ENCODE data around the gene CEMP1. TPM values are rescaled to one million over a fixed set of nuclear protein-coding genes. Genes with fewer than 3 reads are reported as not detected.

The CEMP1 gene
- total RNA-seq, 1 donor from 2014 or later: 1.4 TPM

DNA sequence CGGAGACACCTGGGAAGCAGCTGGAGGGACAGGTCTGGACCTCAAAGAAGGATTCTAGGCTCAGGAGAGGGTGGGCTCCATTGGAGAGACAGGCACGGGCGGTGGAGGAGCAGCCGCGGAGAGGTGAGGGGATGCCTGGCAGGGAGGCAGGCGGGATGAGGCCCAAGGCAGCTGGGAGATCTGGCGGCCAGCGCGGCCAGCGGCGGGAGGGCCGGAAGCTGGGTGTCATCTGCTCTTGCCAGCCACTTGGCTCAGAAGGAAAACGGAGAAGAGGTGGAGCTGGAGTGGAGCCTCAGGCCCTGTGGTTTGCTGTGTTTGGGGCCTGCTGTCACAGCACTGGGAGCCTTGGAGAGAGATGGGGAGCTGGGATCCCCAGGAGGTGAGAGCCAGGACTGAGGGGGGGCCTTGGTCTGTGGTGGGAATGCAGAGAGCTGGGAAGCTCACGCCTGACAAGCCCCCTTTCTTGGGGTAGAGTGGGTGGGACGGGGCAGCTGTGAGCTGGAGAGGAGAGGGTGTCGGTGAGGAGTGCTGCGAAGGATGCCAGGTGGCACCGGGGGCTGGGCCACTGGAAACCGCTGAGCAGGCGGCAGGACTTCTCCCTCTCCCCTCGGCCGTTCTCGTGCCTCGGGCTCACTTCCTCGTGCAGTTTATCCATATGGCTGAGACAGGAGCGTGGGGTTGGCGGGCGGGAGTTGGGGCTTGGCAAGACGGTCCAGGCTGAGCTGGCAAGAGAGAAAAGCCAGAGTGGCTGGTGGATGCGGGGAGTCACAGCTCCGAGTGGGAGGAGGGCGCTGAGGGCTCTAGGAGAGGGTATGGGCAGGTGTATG lies 48.3 kb downstream of the CEMP1 start:
- TF ChIP-seq CTCF (IDR thresholded peaks at IDR 0.05): no peak
- intact Hi-C loops (cut with DNase I): no loop called here
- no peaks in the 10 kb centered on the region for H3K36me3 ChIP-seq
- peak overlapping the region; percentile 21 for H3K4me3 ChIP-seq
- peak overlapping the region; percentile 60 for H3K27ac ChIP-seq
- no peaks in the 10 kb centered on the region for H3K9me3 ChIP-seq
- peak; percentile 51 for DNase-seq
- H3K27me3 ChIP-seq (ENCODE audit: low read depth): no peaks in the 10 kb centered on the region
- peak; percentile 24 to 41 for ATAC-seq
- peaks cover 70% of the 10 kb centered on the region for H3K4me1 ChIP-seq

DNA sequence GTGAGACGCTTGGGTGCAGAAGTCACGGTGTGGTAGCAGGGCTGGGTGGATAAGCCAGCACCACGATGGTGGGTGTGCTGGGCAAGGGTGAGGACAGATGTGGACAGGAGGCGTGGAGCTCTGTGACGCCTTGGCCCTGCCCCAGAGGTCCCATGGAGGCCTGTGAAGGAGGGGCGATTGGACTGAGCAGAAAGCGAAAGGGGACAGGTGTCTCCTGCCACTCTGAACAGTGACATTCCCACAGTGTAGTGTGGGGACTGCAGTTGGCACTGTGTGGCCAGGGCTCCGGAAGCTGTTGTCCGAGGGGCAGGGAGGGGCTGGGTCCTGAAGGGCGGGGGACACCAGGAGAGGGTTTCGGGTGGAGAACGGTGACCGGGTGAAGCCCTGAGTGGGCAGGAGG lies 49.0 kb downstream of the CEMP1 start:
- H3K9me3 ChIP-seq: no peaks in the 10 kb centered on the region
- TF ChIP-seq CTCF (IDR thresholded peaks at IDR 0.05): no peak
- intact Hi-C loops (cut with DNase I): no loop called here
- H3K36me3 ChIP-seq: no peaks in the 10 kb centered on the region
- ATAC-seq (no peak), DNase-seq (no peak)
- no peaks in the 10 kb centered on the region for H3K27me3 ChIP-seq (ENCODE audit: low read depth)
- peak overlapping the region; percentile 21 for H3K4me3 ChIP-seq
- H3K27ac ChIP-seq: peak overlapping the region; percentile 60
- H3K4me1 ChIP-seq: peaks cover 63% of the 10 kb centered on the region

- DNase-seq: no peak
- no peak for ATAC-seq
Measured at GRCh38 chr16:2481676-2482075, 49.5 kb downstream of the CEMP1 start.

DNA sequence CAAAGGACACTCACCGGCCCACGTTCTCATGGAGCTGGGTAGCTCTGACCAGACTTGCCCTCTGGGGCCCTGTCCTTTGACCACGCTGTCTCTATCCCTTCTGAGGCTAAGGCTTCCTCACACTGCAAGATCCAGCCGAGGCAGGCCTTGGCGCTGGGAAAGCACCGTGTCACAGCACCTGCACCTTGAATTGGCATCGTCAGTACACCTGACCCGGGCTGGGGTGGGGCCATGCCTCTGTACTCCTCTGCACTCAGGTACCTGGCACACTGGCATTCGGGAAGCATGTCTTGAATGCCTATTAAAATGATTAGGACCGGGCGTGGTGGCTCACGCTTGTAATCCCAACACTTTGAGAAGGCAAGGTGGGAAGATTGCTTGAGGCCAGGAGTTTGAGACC lies 50.3 kb downstream of the CEMP1 start:
- peak; percentile 86 for DNase-seq
- ATAC-seq: peak; percentile 81 to 83
- H3K36me3 ChIP-seq: no peaks in the 10 kb centered on the region
- no peaks in the 10 kb centered on the region for H3K9me3 ChIP-seq
- H3K4me3 ChIP-seq: no peak overlapping the region
- TF ChIP-seq CTCF (IDR thresholded peaks at IDR 0.05): no peak
- H3K27me3 ChIP-seq (ENCODE audit: low read depth): no peaks in the 10 kb centered on the region
- H3K4me1 ChIP-seq: peaks cover 57% of the 10 kb centered on the region
- peak overlapping the region; percentile 62 for H3K27ac ChIP-seq
- intact Hi-C loops (cut with DNase I): no loop called here

More at GRCh38 chr16:2481676-2482075, 49.5 kb downstream of the CEMP1 start:
- Histone ChIP-seq H3K36me3 (no peaks in the 10 kb centered on the region), H3K27me3 (ENCODE audit: low read depth) (no peaks in the 10 kb centered on the region), H3K4me3 (no peak overlapping the region), H3K4me1 (peaks cover 57% of the 10 kb centered on the region), H3K9me3 (no peaks in the 10 kb centered on the region), H3K27ac (peak overlapping the region; percentile 60)
- no peak for TF ChIP-seq CTCF (IDR thresholded peaks at IDR 0.05)
- intact Hi-C loops (cut with DNase I): no loop called here

Small RNA genes lying within 50 kb of the gene (microRNA-seq; reads per million reads assigned to microRNA genes)
- not detected for gene MIR3178 (ENCODE audit: borderline number of aligned reads)

Other genes starting within 250 kb of the CEMP1 start
- gene ABCA3, start 190.7 kb downstream of the CEMP1 start, total RNA-seq: 491 TPM
- gene CCNF, start 102.0 kb downstream of the CEMP1 start, total RNA-seq: 3.4 TPM
- gene TEDC2, start 71.3 kb downstream of the CEMP1 start, total RNA-seq: 0.68 TPM
- 0.24 TPM for gene NTN3, start 60.1 kb downstream of the CEMP1 start, total RNA-seq
- 40.2 TPM for gene TBC1D24, start 56.3 kb downstream of the CEMP1 start, total RNA-seq
- gene ATP6V0C, start 17.5 kb downstream of the CEMP1 start, total RNA-seq: 313 TPM
- 53.4 TPM for gene AMDHD2, start 11.0 kb downstream of the CEMP1 start, total RNA-seq
- gene PDPK1, start 6.6 kb upstream of the CEMP1 start, total RNA-seq: 74.4 TPM
- 24.8 TPM for gene KCTD5, start 151.1 kb upstream of the CEMP1 start, total RNA-seq
- gene PRSS27, start 188.8 kb upstream of the CEMP1 start, total RNA-seq: 1.3 TPM
- gene SRRM2, start 221.2 kb upstream of the CEMP1 start, total RNA-seq: 659 TPM
- 196 TPM for gene ELOB, start 245.9 kb upstream of the CEMP1 start, total RNA-seq